BJ (cell line): ENCODE measurements around the gene TRAPPC5. TPM values are rescaled to one million over a fixed set of nuclear protein-coding genes. Genes with fewer than 3 reads are reported as not detected.

Source experiments
- CTCF ChIA-PET: fragments of 350-600 bp; formaldehyde crosslinking; extraction: SDS; loops from one replicate; lab custom pipeline; 2021; ENCODE audit warnings: antibody characterized with exemption, inconsistent platforms; lab: Yijun Ruan, JAX
- POLR2A ChIA-PET: fragments of 300-600 bp; sonication (Branson Sonifier 250); formaldehyde crosslinking; extraction: SDS; loops from one replicate; lab custom pipeline; 2021; ENCODE audit warnings: antibody characterized with exemption; lab: Charles Lee
- DNase-seq: peaks from one replicate; pipeline ENCODE4 v3.0.0-alpha.2; 2011; ENCODE audit warnings: low read depth
- H3K27me3 ChIP-seq: 2 replicates; pipeline ENCODE4 v1.6.0; 2011; ENCODE audit warnings: low read length; ENCODE audit not compliant: control insufficient read depth, insufficient read depth
- H3K36me3 ChIP-seq: 2 replicates; pipeline ENCODE4 v1.5.1; 2011; ENCODE audit warnings: low read length; ENCODE audit not compliant: control insufficient read depth, insufficient read depth
- H3K4me3 ChIP-seq: 2 replicates; pipeline ENCODE4 v1.5.1; 2011; ENCODE audit warnings: low read depth, mild to moderate bottlenecking, control low read depth, low read length
- CTCF ChIP-seq: IDR thresholded peaks from 2 replicates; pipeline ENCODE4 v1.5.1; 2011; ENCODE audit warnings: low read depth, mild to moderate bottlenecking, control low read depth, inconsistent platforms, low read length, moderate library complexity; ENCODE audit not compliant: insufficient read depth
- polyA plus RNA-seq: library from polyadenylated mRNA; depleted of rRNA; stranded (reverse); fragments of >200 nt; gene quantifications from 2 replicates; pipeline ENCODE4 v1.2.3, GENCODE V29; 2011

The TRAPPC5 gene
- polyA plus RNA-seq, 1 experiment = 85.1 TPM

GRCh38 chr19:7720351-7720750 is 39.7 kb downstream of the TRAPPC5 start:
- peaks cover 3% of the 10 kb centered on the region for H3K27me3 ChIP-seq
- CTCF ChIA-PET = no interaction called here
- no peaks in the 10 kb centered on the region for H3K36me3 ChIP-seq
- no peak for TF ChIP-seq CTCF
- no peak overlapping the region for H3K4me3 ChIP-seq
- no peak for DNase-seq
- POLR2A ChIA-PET = no interaction called here

GRCh38 chr19:7722231-7722651 is 41.6 kb downstream of the TRAPPC5 start:
- CTCF ChIA-PET = interaction anchor here (0.6 kb wide), 1 partner anchor 339 kb away, joined by 3 read pairs; no protein-coding TSS in a partner anchor
- Histone ChIP-seq H3K4me3 (no peak overlapping the region), H3K27me3 (peaks cover 3% of the 10 kb centered on the region), H3K36me3 (no peaks in the 10 kb centered on the region)
- no peak for DNase-seq
- TF ChIP-seq CTCF = no peak
- POLR2A ChIA-PET = no interaction called here

- TF ChIP-seq CTCF = no peak
- H3K4me3 ChIP-seq = no peak overlapping the region
- DNase-seq = no peak
- CTCF ChIA-PET = no interaction called here
- H3K36me3 ChIP-seq = no peaks in the 10 kb centered on the region
- POLR2A ChIA-PET = no interaction called here
- peaks cover 12% of the 10 kb centered on the region for H3K27me3 ChIP-seq
Measured at GRCh38 chr19:7725791-7726190, 45.2 kb downstream of the TRAPPC5 start.

- ChIA-PET CTCF (no interaction called here), POLR2A (no interaction called here)
- Histone ChIP-seq H3K36me3 (no peaks in the 10 kb centered on the region), H3K4me3 (no peak overlapping the region), H3K27me3 (peaks cover 14% of the 10 kb centered on the region)
- no peak for TF ChIP-seq CTCF
- DNase-seq = no peak
Measured at GRCh38 chr19:7729211-7729610, 48.6 kb downstream of the TRAPPC5 start.

- POLR2A ChIA-PET = no interaction called here
- CTCF ChIA-PET = no interaction called here
- Histone ChIP-seq H3K4me3 (no peak overlapping the region), H3K27me3 (peaks cover 14% of the 10 kb centered on the region), H3K36me3 (no peaks in the 10 kb centered on the region)
- no peak for TF ChIP-seq CTCF
- no peak for DNase-seq
Measured at GRCh38 chr19:7729831-7730285, 49.2 kb downstream of the TRAPPC5 start.
